ENCODE measurements around the gene CFB.
"Not testable (repeated sequence)": the region's sequence is repeated elsewhere in the genome, so short reads cannot be mapped to it uniquely, and the experiment has no call there.

The CFB gene

DNA sequence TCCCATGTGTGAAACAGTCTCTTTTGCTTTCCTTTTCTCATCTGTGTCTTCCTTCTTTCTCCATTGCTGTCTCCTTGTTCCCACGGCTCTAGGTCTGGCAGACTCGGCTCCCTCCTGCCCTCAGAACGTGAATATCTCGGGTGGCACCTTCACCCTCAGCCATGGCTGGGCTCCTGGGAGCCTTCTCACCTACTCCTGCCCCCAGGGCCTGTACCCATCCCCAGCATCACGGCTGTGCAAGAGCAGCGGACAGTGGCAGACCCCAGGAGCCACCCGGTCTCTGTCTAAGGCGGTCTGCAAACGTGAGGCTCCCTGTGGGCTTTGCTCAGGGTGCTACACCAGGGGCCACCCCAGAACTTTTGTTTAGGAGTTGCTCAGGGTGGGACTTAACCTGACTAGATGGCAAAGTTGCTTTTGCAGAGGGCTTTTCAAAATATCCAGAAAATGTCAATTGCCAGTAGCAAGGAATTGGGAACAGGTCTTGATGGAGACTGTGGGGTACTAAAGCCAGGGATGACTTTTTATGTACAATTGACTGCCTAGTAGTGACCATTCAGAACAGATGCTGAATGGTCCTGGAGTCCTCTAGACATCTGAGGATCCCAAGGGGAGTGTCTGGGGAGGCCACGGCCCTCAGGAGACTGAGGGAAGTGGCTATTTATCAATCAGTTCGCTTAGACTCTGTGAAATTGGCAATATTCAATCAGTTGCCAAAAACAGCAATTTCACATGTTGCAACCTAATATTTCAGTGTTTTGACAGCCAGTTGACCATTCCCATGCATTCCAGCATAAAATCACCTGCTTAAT lies 17.8 kb upstream of the CFB start:
- no peak overlapping the region for H3K4me3 ChIP-seq (ENCODE audit: low read depth, low read length)
- in situ Hi-C loops (cut with HindIII; ENCODE audit: low sequenced_read_pairs): no loop called here
- TF ChIP-seq, protein P1, sequence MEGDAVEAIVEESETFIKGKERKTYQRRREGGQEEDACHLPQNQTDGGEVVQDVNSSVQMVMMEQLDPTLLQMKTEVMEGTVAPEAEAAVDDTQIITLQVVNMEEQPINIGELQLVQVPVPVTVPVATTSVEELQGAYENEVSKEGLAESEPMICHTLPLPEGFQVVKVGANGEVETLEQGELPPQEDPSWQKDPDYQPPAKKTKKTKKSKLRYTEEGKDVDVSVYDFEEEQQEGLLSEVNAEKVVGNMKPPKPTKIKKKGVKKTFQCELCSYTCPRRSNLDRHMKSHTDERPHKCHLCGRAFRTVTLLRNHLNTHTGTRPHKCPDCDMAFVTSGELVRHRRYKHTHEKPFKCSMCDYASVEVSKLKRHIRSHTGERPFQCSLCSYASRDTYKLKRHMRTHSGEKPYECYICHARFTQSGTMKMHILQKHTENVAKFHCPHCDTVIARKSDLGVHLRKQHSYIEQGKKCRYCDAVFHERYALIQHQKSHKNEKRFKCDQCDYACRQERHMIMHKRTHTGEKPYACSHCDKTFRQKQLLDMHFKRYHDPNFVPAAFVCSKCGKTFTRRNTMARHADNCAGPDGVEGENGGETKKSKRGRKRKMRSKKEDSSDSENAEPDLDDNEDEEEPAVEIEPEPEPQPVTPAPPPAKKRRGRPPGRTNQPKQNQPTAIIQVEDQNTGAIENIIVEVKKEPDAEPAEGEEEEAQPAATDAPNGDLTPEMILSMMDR (IDR thresholded peaks at IDR 0.05; ENCODE audit: low read depth, low read length): no peak
- no peak for DNase-seq (ENCODE audit: low read depth, low spot score)

DNA sequence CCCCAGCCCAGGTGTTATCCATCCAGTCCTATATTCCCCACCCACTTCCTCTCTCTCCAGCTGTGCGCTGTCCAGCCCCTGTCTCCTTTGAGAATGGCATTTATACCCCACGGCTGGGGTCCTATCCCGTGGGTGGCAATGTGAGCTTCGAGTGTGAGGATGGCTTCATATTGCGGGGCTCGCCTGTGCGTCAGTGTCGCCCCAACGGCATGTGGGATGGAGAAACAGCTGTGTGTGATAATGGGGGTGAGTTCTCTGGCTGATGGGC lies 17.3 kb upstream of the CFB start:
- in situ Hi-C loops (cut with HindIII; ENCODE audit: low sequenced_read_pairs): no loop called here
- TF ChIP-seq, protein P1 (IDR thresholded peaks at IDR 0.05; ENCODE audit: low read depth, low read length): no peak
- no peak overlapping the region for H3K4me3 ChIP-seq (ENCODE audit: low read depth, low read length)
- no peak for DNase-seq (ENCODE audit: low read depth, low spot score)

DNA sequence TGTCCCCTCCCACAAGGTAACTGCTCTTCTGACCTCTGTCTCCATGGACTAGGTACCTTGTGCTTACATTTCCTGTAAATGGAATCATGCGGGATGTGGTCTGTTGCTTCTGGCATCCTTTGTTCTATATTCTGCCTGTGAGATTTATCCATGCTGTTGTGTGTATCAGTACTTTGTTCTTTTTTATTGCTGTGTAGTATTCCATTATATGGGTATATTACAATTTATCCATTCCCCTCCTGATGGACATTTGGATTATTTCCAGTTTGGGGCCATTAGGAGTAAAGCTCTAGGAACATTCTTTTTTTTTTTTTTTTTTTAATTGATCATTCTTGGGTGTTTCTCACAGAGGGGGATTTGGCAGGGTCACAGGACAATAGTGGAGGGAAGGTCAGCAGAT lies 14.9 kb upstream of the CFB start:
- no peak for DNase-seq (ENCODE audit: low read depth, low spot score)
- TF ChIP-seq, protein P1 (IDR thresholded peaks at IDR 0.05; ENCODE audit: low read depth, low read length): no peak
- no peak overlapping the region for H3K4me3 ChIP-seq (ENCODE audit: low read depth, low read length)
- in situ Hi-C loops (cut with HindIII; ENCODE audit: low sequenced_read_pairs): no loop called here

DNA sequence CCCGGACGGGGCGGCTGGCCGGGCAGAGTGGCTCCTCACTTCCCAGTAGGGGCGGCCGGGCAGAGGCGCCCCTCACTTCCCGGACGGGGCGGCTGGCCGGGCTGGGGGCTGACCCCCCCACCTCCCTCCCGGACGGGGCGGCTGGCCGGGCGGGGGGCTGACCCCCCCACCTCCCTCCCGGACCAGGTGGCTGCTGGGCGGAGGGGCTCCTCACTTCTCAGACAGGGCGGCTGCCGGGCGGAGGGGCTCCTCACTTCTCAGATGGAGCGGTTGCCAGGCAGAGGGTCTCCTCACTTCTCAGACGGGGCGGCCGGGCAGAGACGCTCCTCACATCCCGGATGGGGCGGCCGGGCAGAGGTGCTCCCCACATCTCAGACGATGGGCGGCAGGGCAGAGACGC lies 13.8 kb upstream of the CFB start:
- DNase-seq (ENCODE audit: low read depth, low spot score); H3K4me3 ChIP-seq (ENCODE audit: low read depth, low read length); in situ Hi-C loops (cut with HindIII; ENCODE audit: low sequenced_read_pairs): not testable (repeated sequence)

DNA sequence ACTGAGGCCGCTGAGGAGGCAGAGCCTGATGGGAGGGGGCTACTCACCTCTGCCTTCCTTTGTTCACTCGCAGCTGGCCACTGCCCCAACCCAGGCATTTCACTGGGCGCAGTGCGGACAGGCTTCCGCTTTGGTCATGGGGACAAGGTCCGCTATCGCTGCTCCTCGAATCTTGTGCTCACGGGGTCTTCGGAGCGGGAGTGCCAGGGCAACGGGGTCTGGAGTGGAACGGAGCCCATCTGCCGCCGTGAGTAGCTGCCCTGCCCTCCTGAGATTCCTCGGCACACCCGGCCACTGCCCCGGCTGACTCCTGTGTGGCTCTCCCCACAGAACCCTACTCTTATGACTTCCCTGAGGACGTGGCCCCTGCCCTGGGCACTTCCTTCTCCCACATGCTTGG lies 12.4 kb upstream of the CFB start:
- in situ Hi-C loops (cut with HindIII; ENCODE audit: low sequenced_read_pairs): no loop called here
- H3K4me3 ChIP-seq (ENCODE audit: low read depth, low read length): no peak overlapping the region
- DNase-seq (ENCODE audit: low read depth, low spot score): no peak
- TF ChIP-seq, protein P1 (IDR thresholded peaks at IDR 0.05; ENCODE audit: low read depth, low read length): no peak

DNA sequence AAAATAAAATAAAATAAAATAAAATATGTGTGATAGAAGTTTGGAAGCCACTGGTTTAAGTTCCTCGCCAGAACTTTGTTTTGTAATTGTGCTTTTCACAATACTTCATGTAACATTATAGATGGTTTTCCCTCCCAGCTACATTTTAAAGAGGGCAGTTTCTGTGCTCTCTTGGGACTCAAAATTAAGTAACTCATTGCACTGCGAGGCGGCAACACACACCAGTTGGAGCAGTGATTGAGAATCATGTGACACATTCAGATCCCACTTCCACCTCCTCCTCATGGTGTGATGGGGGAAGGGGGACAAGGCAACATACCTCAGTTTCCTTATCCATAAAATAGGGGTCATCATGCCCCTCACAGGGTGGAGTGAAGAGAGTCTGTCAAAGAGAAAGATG lies 10.9 kb upstream of the CFB start:
- DNase-seq (ENCODE audit: low read depth, low spot score): no peak
- H3K4me3 ChIP-seq (ENCODE audit: low read depth, low read length): no peak overlapping the region
- in situ Hi-C loops (cut with HindIII; ENCODE audit: low sequenced_read_pairs): no loop called here
- TF ChIP-seq, protein P1 (IDR thresholded peaks at IDR 0.05; ENCODE audit: low read depth, low read length): no peak

DNA sequence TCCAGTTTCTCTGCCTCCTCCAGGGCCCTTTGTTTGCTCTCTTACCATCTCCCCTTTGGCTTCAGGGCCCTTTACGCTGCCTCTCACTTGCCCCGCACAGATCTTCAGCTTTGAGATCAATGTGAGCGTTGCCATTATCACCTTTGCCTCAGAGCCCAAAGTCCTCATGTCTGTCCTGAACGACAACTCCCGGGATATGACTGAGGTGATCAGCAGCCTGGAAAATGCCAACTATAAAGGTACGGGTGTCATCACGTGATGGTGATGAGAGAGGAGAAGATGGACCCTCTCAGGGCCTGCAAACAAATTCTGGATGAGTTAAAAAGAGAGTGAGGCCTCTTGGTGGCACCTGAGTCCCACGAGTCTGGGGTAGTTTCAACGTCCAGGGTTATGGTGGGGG lies 10.1 kb upstream of the CFB start:
- in situ Hi-C loops (cut with HindIII; ENCODE audit: low sequenced_read_pairs): no loop called here
- DNase-seq (ENCODE audit: low read depth, low spot score): no peak
- H3K4me3 ChIP-seq (ENCODE audit: low read depth, low read length): no peak overlapping the region
- TF ChIP-seq, protein P1 (IDR thresholded peaks at IDR 0.05; ENCODE audit: low read depth, low read length): no peak
